CD4-positive, alpha-beta T cell treated with Interleukin-6 at 100 ng/mL for 8 hours (primary cell): ENCODE measurements around the gene RBM46.
A peak's percentile ranks its signal among the peaks of the same experiment; 100 is the strongest.

ENCODE experiments used
- DNase-seq: peaks from one replicate; pipeline ENCODE4 v3.0.0-alpha.2; 2020; ENCODE audit warnings: mixed read lengths, low spot score

RBM46 gene, protein sequence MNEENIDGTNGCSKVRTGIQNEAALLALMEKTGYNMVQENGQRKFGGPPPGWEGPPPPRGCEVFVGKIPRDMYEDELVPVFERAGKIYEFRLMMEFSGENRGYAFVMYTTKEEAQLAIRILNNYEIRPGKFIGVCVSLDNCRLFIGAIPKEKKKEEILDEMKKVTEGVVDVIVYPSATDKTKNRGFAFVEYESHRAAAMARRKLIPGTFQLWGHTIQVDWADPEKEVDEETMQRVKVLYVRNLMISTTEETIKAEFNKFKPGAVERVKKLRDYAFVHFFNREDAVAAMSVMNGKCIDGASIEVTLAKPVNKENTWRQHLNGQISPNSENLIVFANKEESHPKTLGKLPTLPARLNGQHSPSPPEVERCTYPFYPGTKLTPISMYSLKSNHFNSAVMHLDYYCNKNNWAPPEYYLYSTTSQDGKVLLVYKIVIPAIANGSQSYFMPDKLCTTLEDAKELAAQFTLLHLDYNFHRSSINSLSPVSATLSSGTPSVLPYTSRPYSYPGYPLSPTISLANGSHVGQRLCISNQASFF

DNA sequence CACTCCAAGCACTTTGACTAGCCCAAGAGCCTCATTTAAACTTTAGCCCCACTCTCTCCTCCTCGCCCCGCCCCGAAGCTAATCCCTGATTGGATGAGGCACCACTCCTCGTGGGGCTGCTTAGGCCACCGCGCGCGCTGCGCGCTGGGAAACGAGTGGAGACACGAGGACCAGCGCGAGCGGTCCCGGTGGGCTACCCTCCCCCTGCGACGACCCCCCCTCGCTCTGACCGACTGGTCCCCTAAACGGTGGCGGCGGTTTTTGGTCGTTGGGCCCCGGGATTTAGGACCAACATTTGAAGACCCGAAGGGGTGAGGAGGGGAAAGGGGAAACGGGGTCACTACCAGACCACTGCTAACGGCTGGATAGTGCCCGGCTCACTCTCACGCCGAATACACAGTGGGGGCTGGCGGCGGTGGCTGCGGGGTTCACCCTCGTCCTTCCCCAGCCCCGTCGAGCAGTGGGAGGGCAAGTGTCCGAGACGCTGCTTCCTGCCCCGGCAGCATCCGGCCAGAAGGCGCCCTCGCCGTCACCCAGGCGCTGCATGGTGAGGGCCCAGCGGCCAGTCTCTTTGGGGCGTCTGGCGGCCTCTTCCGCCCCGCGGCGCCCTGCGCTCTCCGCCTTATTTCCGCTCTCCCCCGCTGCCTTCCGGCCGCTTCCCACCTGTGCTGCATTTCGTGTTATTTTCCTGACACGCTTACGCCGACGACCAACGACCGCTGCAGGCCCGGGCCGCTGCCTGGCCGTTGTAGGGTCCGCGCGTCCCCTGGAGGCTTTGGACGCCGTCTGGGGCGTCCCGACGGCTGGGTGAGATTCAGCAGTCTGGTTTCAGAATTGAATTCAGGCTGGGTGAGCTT is at the start of gene RBM46:
Gene RBM46, plus strand, starts transcription at position 147 of the 857 bp plus-strand sequence. CDS start 15,481 bp downstream, outside the sequence.
- DNase-seq, result no peak

DNA sequence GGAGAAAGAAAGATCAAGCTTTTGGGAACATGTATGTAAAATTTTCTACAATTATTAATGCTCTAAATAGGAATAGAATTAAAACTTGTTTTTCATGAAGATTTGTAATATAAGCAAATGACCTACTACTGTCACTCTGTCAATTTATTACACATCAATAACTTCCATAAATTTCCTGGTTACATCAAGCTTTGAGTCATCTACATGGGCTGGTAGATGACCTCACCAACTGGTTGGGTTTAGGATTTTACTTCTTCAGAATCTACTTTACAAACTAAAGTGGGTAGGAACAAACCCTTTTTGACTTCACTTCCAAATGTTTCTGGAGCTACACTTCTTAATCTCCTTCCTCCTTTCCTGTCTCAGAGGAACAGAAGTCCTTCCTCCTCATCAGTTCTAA is 49.3 kb upstream of the RBM46 start:
- no peak for DNase-seq

DNA sequence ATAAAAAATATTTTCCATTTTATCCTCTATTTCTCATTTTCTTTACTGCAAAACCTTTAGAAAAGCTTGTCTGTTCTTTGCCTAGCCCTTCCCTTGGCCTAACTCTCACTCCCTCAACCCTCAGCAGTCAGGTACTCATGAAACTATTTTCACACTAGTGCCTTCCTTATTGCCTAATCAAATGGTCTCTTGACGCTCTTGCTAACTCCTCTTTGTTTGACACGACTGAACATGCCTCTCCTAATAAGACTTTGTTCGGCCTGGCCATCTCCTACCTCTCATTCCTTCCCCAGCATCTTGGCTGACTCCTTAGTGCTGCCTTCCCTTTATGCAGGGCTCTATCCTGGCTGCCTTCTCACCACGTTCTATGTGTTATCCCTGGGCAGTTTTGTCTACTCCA is 48.4 kb upstream of the RBM46 start:
- DNase-seq, result no peak

DNA sequence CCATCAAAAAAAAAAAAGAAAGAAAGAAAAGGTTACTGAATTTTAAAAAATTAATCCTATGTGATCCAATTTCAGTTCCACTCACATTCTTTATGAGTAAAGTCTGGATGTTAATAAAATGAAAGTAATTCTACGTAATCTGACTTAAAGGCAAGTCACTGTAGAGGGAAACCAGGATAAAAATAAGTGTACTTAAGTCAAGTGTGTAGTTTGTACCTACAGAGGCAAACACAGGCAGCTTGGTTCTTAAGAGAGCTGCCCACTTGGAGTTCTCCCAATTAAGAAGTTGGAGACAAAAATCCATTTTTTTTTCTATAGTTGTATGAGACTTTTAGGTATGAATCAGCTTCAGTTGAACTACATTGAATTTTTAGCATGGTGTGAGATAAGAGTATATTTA is 44.3 kb upstream of the RBM46 start:
- no peak for DNase-seq

DNA sequence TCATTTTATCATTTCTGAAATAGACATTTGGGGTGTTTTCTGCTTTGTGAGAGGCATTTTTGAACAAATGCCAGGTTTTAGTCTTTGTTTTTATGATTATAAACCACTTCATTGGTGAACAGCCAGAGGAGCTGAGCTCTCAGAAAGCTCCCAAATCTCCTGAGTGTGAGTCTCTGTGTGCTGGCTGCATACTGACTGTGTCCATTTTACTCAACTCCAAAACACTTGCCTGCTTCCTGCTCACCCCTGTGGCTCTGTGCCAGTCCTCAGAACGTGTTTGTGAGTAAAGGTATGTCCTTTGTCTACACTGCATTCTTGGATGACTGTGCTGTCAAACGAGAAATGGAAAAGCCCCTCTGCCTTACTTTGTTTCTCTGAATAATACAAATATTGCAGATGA is 42.6 kb upstream of the RBM46 start:
- no peak for DNase-seq

- no peak for DNase-seq
Observed at GRCh38 chr4:154739111-154739510, 42.0 kb upstream of the RBM46 start.

- DNase-seq, result no peak
Observed at GRCh38 chr4:154740462-154740861, 40.6 kb upstream of the RBM46 start.

DNA sequence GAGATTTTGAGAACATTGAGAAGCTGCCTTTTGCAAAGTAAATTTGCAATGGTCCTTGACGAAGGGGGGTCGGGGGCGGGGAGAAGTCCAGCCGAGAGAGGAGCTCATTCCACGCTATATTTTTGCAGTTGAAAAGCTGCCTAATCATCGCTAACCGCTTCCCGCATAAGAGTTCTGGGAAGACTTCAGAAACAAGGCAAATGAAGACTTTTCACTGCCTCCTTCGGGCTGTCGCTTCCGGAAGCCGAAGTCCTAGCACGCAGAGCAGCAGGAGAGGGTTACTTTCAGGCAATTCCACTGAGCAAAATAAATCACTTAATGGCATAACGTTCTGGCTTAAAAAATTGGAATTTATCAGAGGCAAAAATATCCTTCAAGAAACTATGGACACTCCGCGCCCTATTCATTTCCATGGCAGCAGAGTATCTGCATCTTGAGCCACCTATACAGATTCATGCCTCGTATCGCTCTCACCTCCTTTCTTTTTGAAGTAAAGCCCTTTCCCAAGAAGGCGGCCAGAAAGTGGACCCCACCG is 39.9 kb upstream of the RBM46 start:
- no peak for DNase-seq

GRCh38 chr4:154741922-154742850 is 38.9 kb upstream of the RBM46 start:
- DNase-seq, result no peak

- peak; percentile 2 for DNase-seq
Observed at GRCh38 chr4:154743683-154744340, 37.3 kb upstream of the RBM46 start, which contains the start of gene LRAT. Gene LRAT, plus strand, starts transcription at chr4:154744000. Its CDS starts 327 bp downstream, at chr4:154744327.

- DNase-seq, result no peak
Observed at GRCh38 chr4:154744341-154744926, 36.6 kb upstream of the RBM46 start.

DNA sequence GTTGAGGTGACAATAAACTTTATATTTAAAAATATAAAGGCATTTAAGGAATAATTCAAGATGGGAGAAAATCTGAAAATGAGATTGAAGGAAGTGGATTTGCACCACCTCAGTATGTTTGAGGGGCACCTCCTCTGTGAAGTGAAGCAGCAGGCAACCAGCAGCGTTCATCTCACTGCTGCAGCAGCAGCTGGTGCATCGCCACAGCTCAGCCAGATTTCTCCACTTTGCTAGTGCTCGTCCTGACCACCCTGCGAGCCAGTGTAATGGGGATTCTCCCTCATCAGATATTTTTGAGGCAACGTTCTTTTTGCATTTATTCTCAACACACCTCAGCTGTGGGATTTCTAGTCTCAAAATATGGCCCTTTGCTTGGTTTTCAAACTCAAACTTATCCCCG is 23.4 kb upstream of the RBM46 start:
- no peak for DNase-seq

DNA sequence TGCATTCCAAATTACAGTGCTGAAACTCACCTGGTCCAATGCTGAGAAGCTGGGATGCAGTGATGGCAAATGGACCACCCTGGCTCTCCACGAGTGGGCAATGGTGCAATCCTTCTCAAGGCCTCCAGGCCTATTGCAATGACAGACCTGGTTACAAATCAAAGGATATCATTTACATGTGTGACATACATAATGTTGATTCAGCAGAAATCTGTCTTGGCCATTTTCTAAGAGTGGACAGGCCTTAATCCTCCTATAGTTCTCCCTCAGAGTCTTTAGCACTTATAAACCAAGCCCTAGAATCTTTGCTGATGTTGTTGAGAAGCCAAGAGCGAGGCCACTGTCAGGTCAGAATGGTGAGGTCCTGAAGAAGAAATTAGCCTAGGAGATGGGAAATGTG is 20.2 kb upstream of the RBM46 start:
- no peak for DNase-seq

DNA sequence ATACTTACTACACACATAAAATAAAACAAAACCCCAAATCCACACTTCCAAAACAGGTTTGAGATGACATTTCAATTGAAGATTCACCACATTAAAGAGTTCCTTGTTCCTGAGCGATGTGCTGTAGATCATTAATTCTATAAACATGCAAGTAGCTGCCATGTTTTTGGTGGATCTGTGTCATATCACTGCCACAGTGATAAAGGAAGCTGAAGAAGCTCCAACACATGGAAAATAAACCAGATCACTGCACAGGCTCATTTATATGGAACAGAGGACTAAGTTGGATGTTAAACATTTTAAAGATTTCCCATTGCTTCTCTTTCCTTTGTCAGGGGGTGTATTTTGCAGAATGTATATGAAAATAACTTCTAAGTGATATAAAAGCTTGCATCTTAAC is 2.8 kb upstream of the RBM46 start:
- DNase-seq, result no peak

- no peak for DNase-seq
Observed at GRCh38 chr4:154779362-154779947, 1.6 kb upstream of the RBM46 start.

GRCh38 chr4:154781983-154782293 is 866 bp downstream of the RBM46 start:
- DNase-seq, result no peak

GRCh38 chr4:154807042-154807630 is 26.1 kb downstream of the RBM46 start:
- no peak for DNase-seq

DNA sequence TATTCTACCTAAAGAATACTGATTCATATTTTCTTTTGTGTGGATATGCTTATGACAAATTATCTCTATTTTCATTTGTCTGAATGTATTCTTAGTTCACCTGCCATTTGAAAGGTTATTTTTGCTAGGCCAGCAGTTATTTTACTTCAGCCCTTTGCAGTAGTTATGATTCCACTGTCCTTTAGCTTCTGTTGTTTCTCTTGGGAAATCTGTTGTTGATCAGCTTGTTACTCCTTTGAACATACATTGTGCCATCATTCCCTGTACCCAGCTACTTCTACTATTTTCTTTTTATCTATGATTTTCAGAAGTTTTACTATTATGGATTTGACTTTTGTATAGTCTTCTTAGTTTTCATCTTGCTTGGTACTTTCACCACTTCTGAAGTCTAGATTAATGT is 37.2 kb downstream of the RBM46 start:
- DNase-seq, result no peak

DNA sequence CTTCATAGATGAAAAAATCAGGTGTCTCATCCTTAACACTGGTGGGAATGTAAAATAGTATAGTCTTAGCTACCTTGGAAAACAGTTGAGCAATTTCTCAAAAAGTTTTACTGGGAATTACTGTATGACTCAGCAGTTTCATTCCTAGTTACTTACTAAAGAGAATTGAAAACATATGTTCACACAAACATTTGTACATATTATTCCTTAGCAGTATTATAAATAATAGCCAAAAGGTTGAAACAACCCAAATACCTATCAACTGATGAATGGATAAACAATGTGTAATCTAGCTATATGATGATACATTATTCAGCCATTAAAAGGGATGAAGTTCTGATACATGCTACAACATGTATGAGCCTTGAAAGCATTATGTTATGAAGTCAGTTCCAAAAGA is 41.7 kb downstream of the RBM46 start:
- DNase-seq, result no peak

GRCh38 chr4:154836030-154836429 is 55.0 kb downstream of the RBM46 start:
- no peak for DNase-seq
